DMS53 treated with DMSO at 0.1 percent for 48 hours (cell line): ENCODE results near the gene TBX2.

Source experiments
- DNase-seq: peaks from one replicate; lab custom pipeline; 2025; ENCODE audit not compliant: unreplicated experiment; lab: John Stamatoyannopoulos, UW

The TBX2 gene

GRCh38 chr17:61368049-61368831 is 31.4 kb upstream of the TBX2 start:
- DNase-seq = no peak

- DNase-seq = no peak
These were observed 30.7 kb upstream of the TBX2 start for GRCh38 chr17:61368832-61369450.

- no peak for DNase-seq
These were observed 29.9 kb upstream of the TBX2 start for GRCh38 chr17:61369751-61370150.

DNA sequence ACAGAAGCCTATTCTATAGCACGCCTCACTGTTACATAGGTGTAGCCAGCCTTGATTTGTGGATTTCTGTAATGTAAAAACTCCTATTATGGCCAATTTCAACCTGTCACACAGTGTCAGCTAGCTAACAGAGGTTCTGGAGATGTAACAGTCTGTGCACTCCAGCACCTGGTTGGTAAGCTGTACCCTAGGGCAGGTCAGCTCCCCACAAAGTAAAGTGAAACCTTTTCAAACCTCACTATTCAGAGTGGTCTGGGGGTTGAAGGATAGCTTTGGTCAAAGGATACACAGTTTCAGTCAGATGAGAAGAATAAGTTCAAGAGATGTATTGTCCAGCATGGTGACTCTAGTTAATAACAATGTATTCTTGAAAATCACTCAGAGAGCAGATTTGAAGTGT is 28.5 kb upstream of the TBX2 start:
- DNase-seq = no peak

DNA sequence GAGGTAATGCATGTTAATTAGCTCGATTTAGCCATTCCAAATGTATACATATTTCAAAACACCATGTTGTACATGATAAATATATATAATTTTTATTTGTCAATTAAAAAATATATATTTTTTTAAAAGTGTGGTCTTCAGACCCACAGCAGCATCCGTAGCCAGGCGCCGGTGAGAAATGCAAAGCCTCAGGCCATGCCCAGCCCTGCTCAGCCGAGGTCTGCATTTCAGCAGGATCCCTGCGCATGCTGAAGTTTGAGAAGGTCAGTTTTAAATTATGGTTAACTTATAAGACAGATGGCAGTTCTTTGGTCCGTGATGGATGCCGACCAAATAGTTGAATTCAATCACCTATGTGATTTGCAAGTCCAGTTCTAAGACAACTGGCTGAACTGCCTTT is 28.0 kb upstream of the TBX2 start:
- no peak for DNase-seq

GRCh38 chr17:61372436-61372835 is 27.2 kb upstream of the TBX2 start:
- DNase-seq = no peak

DNA sequence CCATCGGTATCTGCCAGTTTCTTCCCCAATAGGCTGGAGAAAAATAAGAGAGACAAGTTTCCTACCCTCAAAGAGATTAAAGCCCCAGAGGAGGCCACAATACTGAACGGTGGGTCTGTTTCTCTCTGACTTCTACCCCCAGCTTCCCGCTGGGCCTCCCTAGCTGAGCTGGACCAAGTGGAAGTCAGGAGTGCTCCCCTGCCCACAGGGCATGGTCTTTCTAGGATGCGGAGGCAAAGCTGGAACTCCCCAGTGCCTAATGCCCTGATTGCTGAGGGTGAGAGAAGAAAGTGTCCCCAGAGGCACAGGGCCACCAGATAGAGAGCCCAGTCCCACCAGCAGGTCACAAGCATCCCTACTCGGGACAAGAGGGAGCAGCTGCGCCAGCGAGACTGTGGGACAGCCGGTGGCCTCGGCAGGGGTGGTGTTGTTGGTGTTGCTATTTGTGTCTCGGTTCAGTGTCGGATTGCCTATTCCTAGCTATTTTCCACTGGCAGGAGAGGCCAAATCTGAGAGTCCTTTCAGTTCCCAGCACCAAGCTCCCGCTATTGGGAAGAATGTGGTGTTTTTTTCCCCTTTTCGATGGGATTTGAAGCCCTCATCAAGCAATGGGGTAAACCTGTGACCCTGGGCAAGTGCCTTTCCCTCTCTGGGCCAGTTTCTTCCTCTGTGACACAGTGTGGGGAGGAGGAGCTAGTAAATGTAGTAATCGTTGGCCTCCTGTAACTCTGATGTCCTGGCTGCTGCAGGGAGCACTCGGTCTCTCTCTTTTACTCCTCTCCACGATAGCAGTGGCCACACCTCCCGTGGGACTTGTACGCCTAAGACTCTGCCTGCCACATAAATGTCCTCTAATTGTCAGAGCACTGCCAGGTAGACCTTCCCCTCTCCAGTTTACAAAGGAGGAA is 22.5 kb upstream of the TBX2 start:
- no peak for DNase-seq

- no peak for DNase-seq
These were observed 20.8 kb upstream of the TBX2 start for GRCh38 chr17:61378658-61379456.

- DNase-seq = no peak
These were observed 20.0 kb upstream of the TBX2 start for GRCh38 chr17:61379457-61380216.

DNA sequence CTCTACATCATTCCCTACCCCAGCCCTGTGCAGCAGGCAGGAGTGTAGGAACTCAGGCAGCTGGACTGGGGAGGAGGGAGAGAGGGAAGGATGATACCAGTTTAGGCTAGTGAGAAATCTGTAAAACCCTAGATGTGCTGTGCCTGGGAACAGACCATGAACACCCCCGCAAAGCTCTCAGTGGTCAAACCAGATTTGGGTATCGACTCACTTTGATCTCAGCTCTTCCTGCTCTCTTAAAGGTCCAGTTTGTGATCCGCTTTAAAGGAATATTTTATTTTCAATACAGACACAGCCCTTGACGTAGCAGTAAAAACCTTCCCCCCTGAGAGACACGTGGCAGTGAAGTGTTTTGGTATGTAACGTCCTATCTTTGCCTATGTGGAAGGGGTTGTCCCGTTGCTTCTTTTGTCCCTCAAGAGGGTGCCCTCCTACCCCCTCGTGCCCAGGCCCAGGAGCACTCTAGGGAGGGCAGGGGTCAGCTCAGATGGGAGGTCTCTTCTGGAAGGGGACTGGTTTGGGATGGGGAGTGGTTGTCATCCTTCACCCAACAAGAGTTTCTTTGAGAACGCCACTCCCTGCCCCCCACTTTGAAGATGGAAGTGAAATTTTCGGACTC is 19.3 kb upstream of the TBX2 start:
- no peak for DNase-seq

DNA sequence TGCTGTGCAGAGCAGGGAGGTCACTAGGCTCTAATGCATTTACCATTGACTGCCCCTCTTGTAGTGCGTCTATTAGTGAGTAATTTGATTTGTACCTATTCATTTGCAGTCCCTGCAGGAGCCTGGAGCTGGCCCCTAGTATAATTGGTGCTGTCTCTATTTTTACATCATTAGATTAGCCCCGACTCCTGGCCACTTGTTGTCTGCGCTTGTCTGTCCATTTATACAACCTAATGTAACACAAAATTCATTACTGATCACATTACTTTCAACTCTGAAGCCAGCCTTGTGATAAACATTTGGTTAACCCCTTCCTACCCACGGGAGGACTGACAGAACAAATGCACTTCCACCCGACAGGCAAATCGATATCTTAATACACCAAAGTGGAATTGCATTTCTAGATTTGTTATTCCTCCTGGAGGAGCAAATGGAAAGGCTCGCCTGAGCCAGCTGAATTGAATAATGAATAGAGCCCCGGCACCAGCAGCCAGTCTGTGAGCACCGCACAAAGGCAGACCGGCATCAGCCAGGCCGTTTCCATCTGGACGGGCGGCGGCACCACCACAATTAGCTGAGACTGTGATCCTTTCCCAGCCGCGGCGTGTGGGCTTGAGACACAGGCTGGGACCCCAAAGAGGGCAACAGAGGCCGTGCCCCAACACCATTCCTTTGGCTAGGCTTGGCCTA is 18.7 kb upstream of the TBX2 start:
- DNase-seq = no peak

DNA sequence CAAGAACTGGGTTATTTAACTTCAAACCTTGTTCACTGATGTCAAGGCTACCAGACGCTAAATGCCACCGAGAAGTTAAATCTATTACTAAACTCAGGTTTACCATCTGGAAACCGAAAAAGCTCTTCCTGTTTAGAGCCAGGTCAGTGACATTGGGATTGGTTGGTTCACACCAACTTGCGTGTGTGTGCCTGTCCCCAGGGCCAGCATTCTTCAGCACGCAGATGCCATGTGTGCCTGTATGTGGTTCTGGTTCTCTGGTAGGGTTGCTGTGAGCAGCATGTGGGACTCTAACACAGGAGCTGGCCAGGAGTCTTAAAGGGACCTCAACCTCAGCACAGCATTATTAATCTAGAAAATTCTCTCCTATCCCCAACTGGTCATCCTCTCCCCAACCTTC is 18.1 kb upstream of the TBX2 start:
- DNase-seq = no peak

DNA sequence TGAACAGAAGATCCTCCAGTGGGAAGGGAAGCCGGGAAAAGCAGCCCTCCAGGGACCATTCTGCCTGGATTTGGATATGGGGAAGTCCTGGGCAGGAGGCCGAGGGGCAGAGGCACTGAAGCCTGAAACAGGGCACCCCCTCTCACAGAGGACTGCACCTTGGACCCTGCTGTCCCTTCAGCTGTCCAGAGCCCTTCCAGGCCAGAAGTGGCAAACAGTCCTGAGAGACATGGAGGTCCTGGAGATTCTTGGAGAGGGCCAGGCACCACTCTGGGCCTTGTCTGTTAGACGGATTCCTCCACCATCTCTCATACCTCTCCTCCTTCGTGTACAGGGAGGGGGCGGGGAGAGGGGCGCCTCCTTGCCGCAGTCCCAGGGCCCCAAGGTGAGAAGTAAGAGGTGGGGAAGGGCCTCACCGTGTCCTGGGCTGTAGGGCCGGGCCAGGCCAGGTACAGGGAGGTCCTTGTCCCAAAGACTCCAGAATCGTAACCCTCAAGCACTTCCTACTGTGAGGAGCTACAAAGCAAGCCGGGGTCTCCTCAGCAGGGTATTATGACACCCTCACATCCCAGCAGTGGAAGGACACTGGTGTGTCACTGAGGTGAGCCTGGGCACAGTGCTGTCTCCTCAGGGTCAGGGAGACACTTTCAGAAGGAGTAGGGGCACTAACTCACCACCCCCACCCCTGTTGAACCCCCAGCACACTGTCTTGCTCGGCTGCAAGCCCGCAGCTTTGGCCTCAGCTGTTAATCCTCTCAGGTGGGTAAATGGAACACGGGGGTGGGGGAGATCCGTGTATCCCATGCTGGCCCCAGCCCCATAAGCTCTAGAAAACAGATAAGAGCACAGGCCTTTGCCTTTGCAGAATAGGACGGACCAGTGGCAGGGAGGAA is 16.6 kb upstream of the TBX2 start:
- DNase-seq = no peak

DNA sequence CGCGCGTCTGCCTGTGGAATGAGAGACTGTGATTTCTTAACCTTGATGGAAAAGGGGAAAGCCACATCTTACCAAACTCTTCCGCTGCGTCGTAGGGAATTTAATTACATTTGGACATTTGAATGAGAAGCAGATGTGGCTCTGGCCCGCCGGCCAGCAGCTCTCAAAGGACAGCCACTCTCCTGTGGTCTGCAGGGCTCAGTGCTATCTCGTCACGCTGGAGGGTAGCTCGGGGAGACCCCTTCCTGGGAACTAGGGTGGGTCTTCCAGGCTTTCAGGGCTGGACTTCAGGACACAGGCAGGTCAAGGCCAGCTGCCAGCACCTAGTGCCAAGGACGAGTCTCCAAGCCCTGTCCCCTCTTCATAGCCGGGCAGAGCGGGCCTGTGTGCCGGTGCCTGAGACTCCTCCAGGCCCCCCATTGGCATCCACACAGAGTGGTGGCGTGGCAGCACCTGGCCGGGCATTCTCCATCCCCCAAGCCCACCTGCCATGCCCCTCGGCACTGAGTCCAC is 15.9 kb upstream of the TBX2 start:
- DNase-seq = no peak

DNA sequence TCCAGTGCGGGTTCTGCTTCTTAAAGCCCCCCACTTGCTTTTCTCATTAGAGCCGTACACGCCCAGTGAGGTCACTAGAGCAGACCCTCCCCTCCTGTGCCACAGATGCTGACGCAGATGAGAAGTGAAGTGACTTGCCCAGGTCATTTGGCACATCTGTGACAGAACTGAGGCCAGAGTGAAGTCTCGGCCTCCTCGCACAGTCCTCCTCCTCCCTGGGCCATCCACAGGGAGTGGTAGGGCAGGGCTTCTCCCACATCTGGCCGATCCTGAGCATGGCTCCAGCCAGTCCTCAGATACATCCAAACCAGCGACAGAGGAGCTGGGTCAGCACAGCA is 15.3 kb upstream of the TBX2 start:
- DNase-seq = no peak

GRCh38 chr17:61384692-61385576 is 14.7 kb upstream of the TBX2 start:
- no peak for DNase-seq

- no peak for DNase-seq
These were observed 13.9 kb upstream of the TBX2 start for GRCh38 chr17:61385577-61386236.
